Cardiac atrium fibroblast (primary cell): Measurements from ENCODE around the gene GOLGA6A. TPM values are rescaled to one million over a fixed set of nuclear protein-coding genes. Genes with fewer than 3 reads are reported as not detected.

Experiments
- total RNA-seq: library from RNA; depleted of rRNA; stranded (reverse); fragments of >200 nt; gene quantifications from 2 replicates; pipeline ENCODE4 v1.2.3, GENCODE V29; 2015

The GOLGA6A gene, protein sequence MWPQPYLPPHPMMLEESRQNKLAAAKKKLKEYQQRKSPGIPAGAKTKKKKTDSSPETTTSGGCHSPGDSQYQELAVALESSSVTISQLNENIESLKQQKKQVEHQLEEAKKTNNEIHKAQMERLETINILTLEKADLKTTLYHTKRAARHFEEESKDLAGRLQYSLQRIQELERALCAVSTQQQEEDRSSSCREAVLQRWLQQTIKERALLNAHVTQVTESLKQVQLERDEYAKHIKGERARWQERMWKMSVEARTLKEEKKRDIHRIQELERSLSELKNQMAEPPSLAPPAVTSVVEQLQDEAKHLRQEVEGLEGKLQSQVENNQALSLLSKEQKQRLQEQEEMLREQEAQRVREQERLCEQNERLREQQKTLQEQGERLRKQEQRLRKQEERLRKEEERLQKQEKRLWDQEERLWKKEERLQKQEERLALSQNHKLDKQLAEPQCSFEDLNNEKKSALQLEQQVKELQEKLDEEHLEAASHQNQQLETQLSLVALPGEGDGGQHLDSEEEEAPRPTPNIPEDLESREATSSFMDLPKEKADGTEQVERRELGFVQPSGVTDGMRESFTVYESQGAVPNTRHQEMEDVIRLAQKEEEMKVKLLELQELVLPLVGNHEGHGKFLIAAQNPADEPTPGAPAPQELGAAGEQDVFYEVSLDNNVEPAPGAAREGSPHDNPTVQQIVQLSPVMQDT
- not detected in 2 replicates for total RNA-seq

GRCh38 chr15:74082450-74082849 is at the start of gene GOLGA6A:
TSS of gene GOLGA6A (minus strand) at chr15:74082550. CDS start at chr15:74082509, 41 bp downstream.

GRCh38 chr15:74130155-74130848 is 48.0 kb upstream of the GOLGA6A start, which contains the start of gene ISLR2:
TSS of gene ISLR2 (plus strand) at chr15:74130586. CDS start at chr15:74132755, 2,169 bp downstream.

Other genes with a start within 250 kb of the GOLGA6A start
- gene TBC1D21, start 209.0 kb downstream of the GOLGA6A start, total RNA-seq = not detected in 2 replicates
- gene LOXL1, start 156.1 kb downstream of the GOLGA6A start, total RNA-seq = 167 and 177 TPM in 2 replicates
- 13.8 and 20.8 TPM in 2 replicates for gene STOML1, start 90.3 kb downstream of the GOLGA6A start, total RNA-seq
- 41.0 and 58.3 TPM in 2 replicates for gene PML, start 87.8 kb downstream of the GOLGA6A start, total RNA-seq
- gene ISLR2, start 48.0 kb upstream of the GOLGA6A start, total RNA-seq = 0.16 TPM in 1 of 2 replicates, not detected in the other
- gene ISLR, start 91.2 kb upstream of the GOLGA6A start, total RNA-seq = 89.9 TPM in 2 replicates
- gene STRA6, start 120.2 kb upstream of the GOLGA6A start, total RNA-seq = 0.16 TPM in 1 of 2 replicates, not detected in the other
- gene CCDC33, start 153.8 kb upstream of the GOLGA6A start, total RNA-seq = not detected in 2 replicates